K562 (cell line): ENCODE results near the gene POPDC3. TPM values are rescaled to one million over a fixed set of nuclear protein-coding genes. Genes with fewer than 3 reads are reported as not detected.

Experiments
- ATAC-seq: fragments of 200-7000 bp; cut with Tn5 transposase; 3 replicates; pipeline ENCODE4 v1.9.1; 2020; ENCODE audit warnings: moderate library complexity
- BruUV-seq: library from RNA; stranded (reverse); fragments of 400-500 nt; replicated peaks from 2 replicates; lab custom pipeline; 2021; lab: Mats Ljungman, UMichigan
- CTCF ChIA-PET: fragments of 300-600 bp; formaldehyde crosslinking; extraction: SDS; loops from one replicate; lab custom pipeline; 2021; ENCODE audit warnings: low intra/inter-chr PET ratio; lab: Yijun Ruan, JAX
- POLR2A ChIA-PET: fragments of 300-600, 350-650 bp; sonication (Branson Sonifier 250); formaldehyde crosslinking; extraction: SDS; loops from one replicate; lab custom pipeline; 2021; ENCODE audit warnings: antibody characterized with exemption, inconsistent platforms; lab: Yijun Ruan, JAX
- DNase-seq, 4 experiments: peaks; one replicate each; pipeline versions ENCODE4 v3.0.0 to v3.0.0-alpha.2; 2011 to 2018; ENCODE audit warnings: low spot score in 3 of 4, mixed read lengths in 3 of 4; ENCODE audit errors: extremely low read depth in 1 of 4
- FAIRE-seq: peaks from 2 replicates; lab custom pipeline; 2011; peaks lifted over from hg19 to GRCh38; lab: Jason Lieb, UNC
- H2AFZ ChIP-seq: 2 replicates; pipeline ENCODE4 v1.6.0; 2011; ENCODE audit warnings: low read depth, low read length, control low read depth, inconsistent platforms
- H3K27ac ChIP-seq: fragments of 200-600 bp; 3 replicates; pipeline ENCODE4 v1.8.0; 2011; ENCODE audit warnings: low read depth, mild to moderate bottlenecking, control low read depth, inconsistent platforms, low read length, moderate library complexity, mixed read lengths; ENCODE audit errors: extremely low read depth
- H3K27me3 ChIP-seq, 2 experiments: fragments of 300-600 bp in 1 of 2; 2 replicates in 1 of 2; 3 replicates in 1 of 2; pipeline versions ENCODE4 v1.6.0 to v1.8.0; 2011; ENCODE audit warnings: inconsistent platforms in 2 of 2, low read length in 2 of 2, mild to moderate bottlenecking in 1 of 2, mixed read lengths in 1 of 2, moderate library complexity in 1 of 2; ENCODE audit not compliant: control insufficient read depth in 2 of 2, insufficient read depth in 2 of 2
- H3K36me3 ChIP-seq: fragments of 300-600 bp; 3 replicates; pipeline ENCODE4 v1.8.0; 2011; ENCODE audit warnings: mild to moderate bottlenecking, low read length, inconsistent platforms; ENCODE audit not compliant: control insufficient read depth, insufficient read depth
- H3K4me1 ChIP-seq, 2 experiments: fragments of 200-600 bp in 1 of 2; replicated peaks in 1 of 2; 2 replicates in 1 of 2; 3 replicates in 1 of 2; pipeline versions ENCODE4 v1.5.1 to v1.8.0; 2011; ENCODE audit warnings: inconsistent platforms in 2 of 2, low read length in 2 of 2, mild to moderate bottlenecking in 1 of 2, mixed read lengths in 1 of 2, moderate library complexity in 1 of 2; ENCODE audit not compliant: control insufficient read depth in 2 of 2, insufficient read depth in 2 of 2
- H3K4me2 ChIP-seq: 2 replicates; pipeline ENCODE4 v1.6.1; 2011; ENCODE audit warnings: low read length, control low read depth, inconsistent platforms, mixed read lengths; ENCODE audit not compliant: insufficient read depth
- H3K4me3 ChIP-seq: fragments of 200-600 bp; sonication (generic), shearing (Covaris generic); 2 replicates; pipeline ENCODE4 v1.5.1; 2016; ENCODE audit warnings: control low read depth, inconsistent platforms
- H3K79me2 ChIP-seq: fragments of 200-600 bp; 3 replicates; pipeline ENCODE4 v1.8.0; 2011; ENCODE audit warnings: low read length, inconsistent platforms; ENCODE audit not compliant: control insufficient read depth, insufficient read depth
- H3K9ac ChIP-seq, 2 experiments: 2 replicates each; pipeline versions ENCODE4 v1.6.0 to v1.6.1; 2011; ENCODE audit warnings: low read depth in 2 of 2, low read length in 2 of 2, control low read depth in 1 of 2, inconsistent platforms in 1 of 2, mild to moderate bottlenecking in 1 of 2, mixed read lengths in 1 of 2; ENCODE audit not compliant: insufficient read depth in 1 of 2
- H3K9me1 ChIP-seq: one replicate; pipeline ENCODE4 v1.6.0; 2011; ENCODE audit warnings: inconsistent platforms, mild to moderate bottlenecking, low read length, moderate library complexity; ENCODE audit not compliant: control insufficient read depth, insufficient read depth
- H3K9me3 ChIP-seq: replicated peaks from 2 replicates; pipeline ENCODE4 v1.5.1; 2011; ENCODE audit warnings: low read depth, low read length, inconsistent platforms; ENCODE audit not compliant: control insufficient read depth, insufficient read depth
- H4K20me1 ChIP-seq: replicated peaks from 2 replicates; pipeline ENCODE4 v1.6.1; 2011; ENCODE audit warnings: low read length, inconsistent platforms, mixed read lengths; ENCODE audit not compliant: control insufficient read depth, insufficient read depth
- CHD2 ChIP-seq: IDR thresholded peaks from 2 replicates; pipeline ENCODE4 v1.6.1; 2011; ENCODE audit warnings: low read depth, low read length
- E2F8 ChIP-seq: fragments of 450-650 bp; IDR thresholded peaks from 2 replicates; pipeline ENCODE4 v1.7.1; 2018; ENCODE audit warnings: mild to moderate bottlenecking, low read depth; ENCODE audit not compliant: partially characterized antibody
- HMGN3 ChIP-seq: IDR thresholded peaks from 2 replicates; pipeline ENCODE4 v1.6.1; 2011; ENCODE audit warnings: borderline replicate concordance, low read depth, mild to moderate bottlenecking, mixed read lengths, low read length; ENCODE audit not compliant: insufficient read length; ENCODE audit errors: extremely low read depth
- PHB ChIP-seq: fragments of 250-450 bp; sonication (Bioruptor Pico); IDR thresholded peaks from 2 replicates; pipeline ENCODE4 v1.5.0; 2021
- PKNOX1 ChIP-seq: fragments of 450-650 bp; IDR thresholded peaks from 2 replicates; pipeline ENCODE4 v1.6.1; 2016
- RCOR1 ChIP-seq, 2 experiments: IDR thresholded peaks; 2 replicates each; pipeline ENCODE4 v1.6.1; 2012; ENCODE audit warnings: low read depth in 2 of 2, low read length in 2 of 2, borderline replicate concordance in 1 of 2, improper control_type of control experiment in 1 of 2
- SPI1 ChIP-seq: IDR thresholded peaks from 2 replicates; pipeline ENCODE4 v1.6.1; 2011; ENCODE audit warnings: low read depth, low read length, control low read depth, borderline replicate concordance
- ZFPM2 ChIP-seq: fragments of 250-450 bp; sonication (Bioruptor Pico); IDR thresholded peaks from 2 replicates; pipeline ENCODE4 v1.5.1; 2022; ENCODE audit warnings: mild to moderate bottlenecking
- in situ Hi-C: fragments of 300-500 bp; cut with MboI; formaldehyde crosslinking; loops from 4 replicates; pipeline ENCODE4 v1.15.0; 2018; ENCODE audit warnings: inconsistent platforms, mixed read lengths
- intact Hi-C: fragments of 100-400 bp; cut with micrococcal nuclease; formaldehyde crosslinking; loops from 2 replicates; pipeline ENCODE4 v1.14.2; 2022
- polyA plus RNA-seq, 8 experiments: library from polyadenylated mRNA; depleted of rRNA in 4 of 8; stranded (reverse) in 5 of 8; unstranded in 3 of 8; fragments of >200 nt; fragmentation: Nextera tagmentation in 2 of 8; fragmentation: Illumina TruSeq in 1 of 8; extraction: Ambion mirVana in 2 of 8; extraction: Trizol in 1 of 8; gene quantifications; 2 replicates each; pipeline versions ENCODE4 v1.2.1 to v1.2.3, GENCODE V29; 2011 to 2014; ENCODE audit warnings: inconsistent platforms in 1 of 8, missing spikeins in 1 of 8
- total RNA-seq, 7 experiments: library from RNA; depleted of rRNA in 6 of 7; stranded (reverse); fragments of >200 nt in 6 of 7; fragmentation: Illumina TruSeq in 2 of 7; extraction: Trizol in 2 of 7; gene quantifications; 2 replicates each; pipeline versions ENCODE4 v1.2.1 to v1.2.3, GENCODE V29; 2011 to 2021; ENCODE audit warnings: low replicate concordance in 1 of 7
- TF ChIP-seq, protein P1 (sequence below): fragments of 450-650 bp; conservative IDR thresholded peaks from 2 replicates; pipeline ENCODE4 v1.6.1; 2016; ENCODE audit warnings: missing genetic modification characterization, low read depth, mild to moderate bottlenecking, missing compliant biosample characterization, moderate library complexity

Gene POPDC3
- total and polyA plus RNA-seq, 9 of the 15 experiments (the other 6 are each of a cell fraction or from before 2014, with no cell fraction given): 4.0 to 11.8 (median 5.4) TPM

DNA sequence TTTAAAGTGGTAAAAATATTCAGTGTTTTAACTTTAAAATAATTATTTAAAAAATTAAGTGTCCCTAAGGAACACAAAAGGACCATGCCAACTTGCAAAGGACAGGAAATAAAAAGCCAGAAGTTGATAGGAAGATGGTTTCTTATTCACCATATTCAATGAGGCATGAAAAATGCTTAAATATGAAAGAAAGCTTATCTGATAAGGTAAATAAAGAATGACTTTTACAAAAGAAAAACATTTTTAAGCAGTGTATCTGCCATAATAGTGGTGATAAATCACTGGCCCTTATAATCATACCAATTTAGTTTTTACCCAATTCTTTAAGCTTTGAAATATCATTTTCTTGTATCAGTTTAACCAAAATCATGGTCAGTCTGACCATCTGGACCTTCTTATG lies 33.5 kb upstream of the POPDC3 start:
- ChIA-PET POLR2A (no interaction called here), CTCF (no interaction called here)
- Histone ChIP-seq H3K36me3 (no peaks in the 10 kb centered on the region), H3K9me1 (no peaks in the 10 kb centered on the region), H3K27ac (no peak overlapping the region), H2AFZ (no peak overlapping the region), H3K4me3 (no peak overlapping the region), H3K9ac (no peak overlapping the region), H3K27me3 (peaks cover 0 to 2% of the 10 kb centered on the region in 2 experiments; a peak in 2 of 5 replicates), H3K4me2 (no peak overlapping the region), H3K79me2 (no peaks in the 10 kb centered on the region), H4K20me1 (no peaks in the 10 kb centered on the region), H3K4me1 (peaks cover 0 to 15% of the 10 kb centered on the region in 2 experiments; a peak in 3 of 5 replicates), H3K9me3 (no peaks in the 10 kb centered on the region)
- in situ Hi-C loops (no loop called here), intact Hi-C loops (no loop called here)
- ATAC-seq (no peak), FAIRE-seq (no peak), DNase-seq (no peak)
- no peak for TF ChIP-seq E2F8
- no peak for TF ChIP-seq ZFPM2
- no peak for TF ChIP-seq HMGN3
- TF ChIP-seq, protein P1, sequence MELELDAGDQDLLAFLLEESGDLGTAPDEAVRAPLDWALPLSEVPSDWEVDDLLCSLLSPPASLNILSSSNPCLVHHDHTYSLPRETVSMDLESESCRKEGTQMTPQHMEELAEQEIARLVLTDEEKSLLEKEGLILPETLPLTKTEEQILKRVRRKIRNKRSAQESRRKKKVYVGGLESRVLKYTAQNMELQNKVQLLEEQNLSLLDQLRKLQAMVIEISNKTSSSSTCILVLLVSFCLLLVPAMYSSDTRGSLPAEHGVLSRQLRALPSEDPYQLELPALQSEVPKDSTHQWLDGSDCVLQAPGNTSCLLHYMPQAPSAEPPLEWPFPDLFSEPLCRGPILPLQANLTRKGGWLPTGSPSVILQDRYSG: no peak
- no peak for TF ChIP-seq PHB (CRISPR knock-in tag)
- TF ChIP-seq SPI1: no peak
- TF ChIP-seq RCOR1 (IDR thresholded peaks at IDR 0.05; ENCODE audit: borderline replicate concordance in 1 of 2, low read depth in 2 of 2, low read length in 2 of 2): no peak
- no peak for TF ChIP-seq CHD2
- TF ChIP-seq PKNOX1: no peak
- no TSS peak for BruUV-seq
